SKM-1 (cell line): ENCODE measurements around the gene KRTAP4-3.
"Not testable (repeated sequence)": the region's sequence is repeated elsewhere in the genome, so short reads cannot be mapped to it uniquely, and the experiment has no call there.

Source experiments
- DNase-seq: peaks from one replicate; lab custom pipeline; 2025; ENCODE audit not compliant: unreplicated experiment; lab: John Stamatoyannopoulos, UW

KRTAP4-3 gene

GRCh38 chr17:41168121-41168520 lies at the start of gene KRTAP4-3:
KRTAP4-3 (minus strand) TSS chr17:41168221; CDS start chr17:41168172, 49 bp downstream.
- no peak for DNase-seq

GRCh38 chr17:41215681-41216080 lies 47.7 kb upstream of the KRTAP4-3 start:
- no peak for DNase-seq

GRCh38 chr17:41212524-41213169 lies 44.6 kb upstream of the KRTAP4-3 start:
- no peak for DNase-seq

GRCh38 chr17:41211845-41212466 lies 43.9 kb upstream of the KRTAP4-3 start:
- DNase-seq = no peak

- no peak for DNase-seq
Observed at GRCh38 chr17:41199421-41200078, 31.5 kb upstream of the KRTAP4-3 start.

- no peak for DNase-seq
Observed at GRCh38 chr17:41196068-41196467, 28.0 kb upstream of the KRTAP4-3 start.

GRCh38 chr17:41190328-41190727 lies 22.3 kb upstream of the KRTAP4-3 start:
- no peak for DNase-seq

- DNase-seq = not testable (repeated sequence)
Observed at GRCh38 chr17:41189837-41190318, 21.9 kb upstream of the KRTAP4-3 start, which contains the start of gene KRTAP9-1. KRTAP9-1 (plus strand) TSS chr17:41189887; CDS start chr17:41189887, 0 bp downstream.

- DNase-seq = no peak
Observed at GRCh38 chr17:41186872-41187271, 18.9 kb upstream of the KRTAP4-3 start.

GRCh38 chr17:41185001-41185400 lies 17.0 kb upstream of the KRTAP4-3 start:
- no peak for DNase-seq

GRCh38 chr17:41184480-41184961 lies 16.5 kb upstream of the KRTAP4-3 start, which contains the start of gene KRTAP4-1:
KRTAP4-1 (minus strand) TSS chr17:41184911; CDS start chr17:41184854, 57 bp downstream.
- DNase-seq = no peak

- no peak for DNase-seq
Observed at GRCh38 chr17:41178843-41179616, 11.0 kb upstream of the KRTAP4-3 start.

- no peak for DNase-seq
Observed at GRCh38 chr17:41178341-41178740, 10.3 kb upstream of the KRTAP4-3 start.

- no peak for DNase-seq
Observed at GRCh38 chr17:41177727-41178271, 9.8 kb upstream of the KRTAP4-3 start, which contains the start of gene KRTAP4-2. KRTAP4-2 (minus strand) TSS chr17:41178221; CDS start chr17:41178164, 57 bp downstream.

- no peak for DNase-seq
Observed at GRCh38 chr17:41176744-41177387, 8.8 kb upstream of the KRTAP4-3 start.

- DNase-seq = no peak
Observed at GRCh38 chr17:41171886-41172285, 3.9 kb upstream of the KRTAP4-3 start.

- no peak for DNase-seq
Observed at GRCh38 chr17:41167561-41167960, 460 bp downstream of the KRTAP4-3 start.

- DNase-seq = no peak
Observed at GRCh38 chr17:41163828-41164227, 4.2 kb downstream of the KRTAP4-3 start.

GRCh38 chr17:41160648-41161047 lies 7.4 kb downstream of the KRTAP4-3 start, which contains the start of gene KRTAP4-4:
KRTAP4-4 (minus strand) TSS chr17:41160748; CDS start chr17:41160691, 57 bp downstream.
- DNase-seq = no peak

GRCh38 chr17:41160190-41160589 lies 7.8 kb downstream of the KRTAP4-3 start:
- DNase-seq = not testable (repeated sequence)
